ENCODE results near the gene UBASH3A.

UBASH3A gene

GRCh38 chr21:42495027-42495426 is 91.3 kb downstream of the UBASH3A start:
- FAIRE-seq, result no peak

GRCh38 chr21:42495765-42496119 is 92.0 kb downstream of the UBASH3A start:
- FAIRE-seq, result no peak

DNA sequence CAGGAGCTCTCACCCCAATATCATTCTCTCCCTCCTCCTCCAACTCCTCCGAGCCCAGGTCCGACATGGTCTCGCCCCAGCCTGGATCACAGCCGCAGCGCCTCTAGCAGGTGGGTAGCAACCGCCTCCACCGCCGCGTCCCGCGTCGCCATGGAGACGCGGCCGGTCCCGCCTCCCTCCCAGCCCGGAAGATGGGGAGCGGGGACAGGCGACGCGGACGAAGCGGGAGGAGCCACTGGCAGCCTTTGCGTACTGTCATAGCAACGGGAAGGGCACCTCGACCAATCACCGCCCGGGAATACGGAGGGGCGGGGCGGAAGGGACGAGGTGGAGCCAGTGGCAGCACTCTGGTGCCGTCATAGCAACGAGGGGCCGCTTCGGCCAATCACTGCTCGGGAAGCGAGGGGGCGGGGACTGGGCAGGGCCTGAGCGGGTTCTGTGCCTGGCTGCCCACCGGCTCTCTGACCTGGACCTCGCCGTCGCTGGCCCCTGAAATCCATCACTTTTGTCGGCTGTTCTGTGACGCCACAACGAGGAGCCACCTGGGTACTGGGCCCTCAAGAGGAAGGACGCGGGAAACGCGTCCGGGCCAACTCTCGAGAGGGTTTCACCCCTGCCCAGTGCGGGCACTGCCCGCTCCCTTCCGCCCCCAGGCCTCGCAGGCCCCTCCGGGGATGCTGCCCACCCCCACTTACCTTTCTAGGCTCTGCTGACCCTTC is 92.6 kb downstream of the UBASH3A start, which contains the start of gene RSPH1:
RSPH1 (minus strand) TSS at position 105 of the 719 bp plus-strand sequence; CDS start at position 67, 38 bp downstream.
- FAIRE-seq, result peak; percentile 97

- no peak for FAIRE-seq
These were observed 93.1 kb downstream of the UBASH3A start for GRCh38 chr21:42496839-42497202.
